Lower leg skin (tissue), 3 donors: ENCODE measurements around the gene CA7.

ENCODE experiments used
- CTCF ChIP-seq, 3 donors: fragments of 450-650 bp; IDR thresholded peaks; one replicate each; pipeline ENCODE4 v1.5.1; 2016; ENCODE audit warnings: antibody characterized with exemption in 3 of 3, mild to moderate bottlenecking in 3 of 3, moderate library complexity in 2 of 3
- POLR2A ChIP-seq, 2 donors: fragments of 450-650 bp; IDR thresholded peaks; one replicate each; pipeline ENCODE4 v1.6.1; 2016 to 2017; ENCODE audit warnings: antibody characterized with exemption in 2 of 2, mild to moderate bottlenecking in 1 of 2, moderate library complexity in 1 of 2

GRCh38 chr16:66873685-66874055 is 29.5 kb downstream of the CA7 start:
- TF ChIP-seq CTCF (IDR thresholded peaks at IDR 0.05) (no peak), POLR2A (IDR thresholded peaks at IDR 0.05) (no peak)
